Endothelial cell of umbilical vein (primary cell): ENCODE results near the gene IL22RA1.

Experiments
- CTCF ChIP-seq, 2 donors: IDR thresholded peaks; 1 replicate in 1 of 2; 2 replicates in 1 of 2; pipeline ENCODE4 v1.5.1; 2011; ENCODE audit warnings: low read length in 2 of 2, mild to moderate bottlenecking in 2 of 2, moderate library complexity in 2 of 2, control low read depth in 1 of 2, inconsistent platforms in 1 of 2, low read depth in 1 of 2; ENCODE audit not compliant: insufficient read depth in 1 of 2; ENCODE audit errors: extremely low read depth in 1 of 2
- EZH2 ChIP-seq: IDR thresholded peaks from 2 replicates; pipeline ENCODE4 v1.6.1; 2012; ENCODE audit warnings: borderline replicate concordance, low read depth, mild to moderate bottlenecking, moderate library complexity, low read length, inconsistent platforms; ENCODE audit not compliant: severe bottlenecking
- FOS ChIP-seq: IDR thresholded peaks from 2 replicates; pipeline ENCODE4 v1.6.1; 2011; ENCODE audit warnings: mild to moderate bottlenecking, low read length, moderate library complexity, borderline replicate concordance; ENCODE audit not compliant: insufficient read depth
- JUN ChIP-seq: IDR thresholded peaks from 2 replicates; pipeline ENCODE4 v1.6.1; 2011; ENCODE audit warnings: borderline replicate concordance, low read depth; ENCODE audit not compliant: insufficient read length, insufficient read depth
- MAX ChIP-seq: IDR thresholded peaks from 2 replicates; pipeline ENCODE4 v1.6.1; 2011; ENCODE audit not compliant: insufficient read depth, insufficient read length
- MYC ChIP-seq: IDR thresholded peaks from one replicate; pipeline ENCODE4 v1.6.1; 2011; ENCODE audit warnings: mild to moderate bottlenecking, low read depth, low read length
- POLR2A ChIP-seq: IDR thresholded peaks from 2 replicates; pipeline ENCODE4 v1.6.1; 2012; ENCODE audit warnings: low read depth, mild to moderate bottlenecking, control low read depth, low read length
- POLR2AphosphoS5 ChIP-seq: IDR thresholded peaks from 2 replicates; pipeline ENCODE4 v1.6.1; 2012; ENCODE audit warnings: low read depth, mild to moderate bottlenecking, control low read depth, low read length, moderate library complexity; ENCODE audit not compliant: insufficient read depth

DNA sequence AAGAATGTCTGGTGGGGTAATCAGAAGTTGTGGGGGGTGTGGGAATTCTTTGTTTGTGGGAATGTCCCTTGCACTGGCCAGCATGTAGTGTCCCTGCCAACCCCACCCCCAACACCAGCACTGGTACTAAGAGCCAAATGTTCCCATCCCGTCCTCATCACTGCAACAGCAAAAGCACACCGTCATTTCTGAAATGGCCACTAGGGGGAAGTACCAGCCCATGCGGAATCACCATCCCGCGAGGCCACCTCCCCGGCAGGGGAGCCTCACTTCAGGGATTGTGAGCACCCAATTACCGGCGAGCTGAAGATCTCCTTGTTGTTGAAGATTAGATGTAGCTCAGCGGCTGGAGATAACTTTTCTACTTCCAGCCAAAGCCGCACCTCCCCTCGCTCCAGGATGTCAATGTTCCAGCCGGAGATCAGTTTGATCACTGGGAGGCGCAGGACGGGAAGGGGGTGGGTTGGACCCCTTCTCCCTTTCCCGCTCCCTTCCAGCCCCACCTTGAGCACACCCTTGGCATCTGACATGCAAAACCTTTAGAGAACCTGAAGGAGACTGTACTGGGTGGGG, 72.0 kb downstream of the IL22RA1 start:
- peak; percentile 85 to 93 for TF ChIP-seq CTCF (IDR thresholded peaks at IDR 0.05; ENCODE audit: extremely low read depth in 1 of 2, insufficient read depth in 1 of 2, low read depth in 1 of 2, low read length in 2 of 2)
- no peak for TF ChIP-seq FOS
- no peak for TF ChIP-seq MAX
- TF ChIP-seq EZH2 = no peak
- TF ChIP-seq JUN = no peak
- no peak for TF ChIP-seq POLR2AphosphoS5
- no peak for TF ChIP-seq POLR2A
- TF ChIP-seq MYC = no peak
